ENCODE results near the gene MUL1. TPM values are rescaled to one million over a fixed set of nuclear protein-coding genes. Genes with fewer than 3 reads are reported as not detected.

The MUL1 gene
- total RNA-seq, 2 donors from 2014 or later = 15.6 to 19.8 TPM

- Histone ChIP-seq H3K9ac (ENCODE audit: extremely low read depth, low read length, poor library complexity, severe bottlenecking) (no peak overlapping the region), H3K9me3 (ENCODE audit: control insufficient read depth, low read length) (no peaks in the 10 kb centered on the region), H3K27me3 (ENCODE audit: control insufficient read depth, insufficient read depth, low read length, poor library complexity, severe bottlenecking) (peaks cover 21% of the 10 kb centered on the region), H3K4me1 (ENCODE audit: control insufficient read depth, insufficient read depth, low read length) (no peaks in the 10 kb centered on the region), H3K4me3 (ENCODE audit: low read length) (no peak overlapping the region), H3K27ac (ENCODE audit: low read depth, low read length) (no peak overlapping the region), H3K36me3 (ENCODE audit: control insufficient read depth, insufficient read depth, low read length) (peaks cover 33% of the 10 kb centered on the region)
- H3K4me1 Mint-ChIP-seq = peaks cover 5% of the 10 kb centered on the region
- H3K36me3 Mint-ChIP-seq (ENCODE audit: low read depth) = peaks cover 11% of the 10 kb centered on the region
- WGBS, 2 experiments (ENCODE audit: insufficient coverage in 1 of 2, insufficient read length in 1 of 2) = 81% methylated on average over 1 of the region's 1 CpG; no CpG with 5 or more reads in 1 of the 2 experiments
- H3K9me3 Mint-ChIP-seq = no peaks in the 10 kb centered on the region
- H3K27me3 Mint-ChIP-seq (ENCODE audit: insufficient read depth) = peaks cover 19% of the 10 kb centered on the region
- no peak overlapping the region for H3K4me3 Mint-ChIP-seq
- no peak overlapping the region for H3K27ac Mint-ChIP-seq
- no peak for TF ChIP-seq CTCF (conservative IDR thresholded peaks at IDR 0.05)
- no peak for DNase-seq
Observed at GRCh38 chr1:20505488-20505887, 2.5 kb downstream of the MUL1 start.

- Mint-ChIP-seq H3K4me3 (no peak overlapping the region), H3K27me3 (ENCODE audit: insufficient read depth) (peaks cover 2% of the 10 kb centered on the region), H3K9me3 (no peaks in the 10 kb centered on the region), H3K4me1 (no peaks in the 10 kb centered on the region), H3K27ac (no peak overlapping the region), H3K36me3 (ENCODE audit: low read depth) (peaks cover 24% of the 10 kb centered on the region)
- H3K4me3 ChIP-seq (ENCODE audit: low read length) = no peak overlapping the region
- TF ChIP-seq CTCF (conservative IDR thresholded peaks at IDR 0.05) = no peak
- H3K4me1 ChIP-seq (ENCODE audit: control insufficient read depth, insufficient read depth, low read length) = no peaks in the 10 kb centered on the region
- no peak for DNase-seq
- H3K9me3 ChIP-seq (ENCODE audit: control insufficient read depth, low read length) = no peaks in the 10 kb centered on the region
- H3K9ac ChIP-seq (ENCODE audit: extremely low read depth, low read length, poor library complexity, severe bottlenecking) = no peak overlapping the region
- WGBS, 2 experiments (ENCODE audit: insufficient coverage in 1 of 2, insufficient read length in 1 of 2) = 95 to 97% methylated on average over 15 to 17 of the region's 17 CpGs
- H3K36me3 ChIP-seq (ENCODE audit: control insufficient read depth, insufficient read depth, low read length) = peaks cover 46% of the 10 kb centered on the region
- no peaks in the 10 kb centered on the region for H3K27me3 ChIP-seq (ENCODE audit: control insufficient read depth, insufficient read depth, low read length, poor library complexity, severe bottlenecking)
- H3K27ac ChIP-seq (ENCODE audit: low read depth, low read length) = no peak overlapping the region
Observed at GRCh38 chr1:20500716-20501115, 7.2 kb downstream of the MUL1 start.

- Mint-ChIP-seq H3K4me3 (no peak overlapping the region), H3K27me3 (ENCODE audit: insufficient read depth) (peaks cover 7% of the 10 kb centered on the region), H3K27ac (no peak overlapping the region), H3K4me1 (no peaks in the 10 kb centered on the region), H3K9me3 (no peaks in the 10 kb centered on the region), H3K36me3 (ENCODE audit: low read depth) (peaks cover 24% of the 10 kb centered on the region)
- Histone ChIP-seq H3K36me3 (ENCODE audit: control insufficient read depth, insufficient read depth, low read length) (peaks cover 44% of the 10 kb centered on the region), H3K4me1 (ENCODE audit: control insufficient read depth, insufficient read depth, low read length) (no peaks in the 10 kb centered on the region), H3K27me3 (ENCODE audit: control insufficient read depth, insufficient read depth, low read length, poor library complexity, severe bottlenecking) (peaks cover 8% of the 10 kb centered on the region), H3K9me3 (ENCODE audit: control insufficient read depth, low read length) (no peaks in the 10 kb centered on the region), H3K9ac (ENCODE audit: extremely low read depth, low read length, poor library complexity, severe bottlenecking) (no peak overlapping the region), H3K4me3 (ENCODE audit: low read length) (no peak overlapping the region), H3K27ac (ENCODE audit: low read depth, low read length) (no peak overlapping the region)
- no peak for TF ChIP-seq CTCF (conservative IDR thresholded peaks at IDR 0.05)
- DNase-seq = no peak
- WGBS, 2 experiments (ENCODE audit: insufficient coverage in 1 of 2, insufficient read length in 1 of 2) = 95 to 100% methylated on average over 11 to 14 of the region's 14 CpGs
Observed at GRCh38 chr1:20499718-20500117, 8.2 kb downstream of the MUL1 start.
